Posterior vena cava (tissue), 2 donors: ENCODE results near the gene STH. TPM values are rescaled to one million over a fixed set of nuclear protein-coding genes. Genes with fewer than 3 reads are reported as not detected.
"Not testable (repeated sequence)": the region's sequence is repeated elsewhere in the genome, so short reads cannot be mapped to it uniquely, and the experiment has no call there.

Experiments
- DNase-seq: peaks from one replicate; pipeline ENCODE4 v3.0.0-alpha.2; 2020; ENCODE audit warnings: low spot score
- intact Hi-C, 2 donors: fragments of 100-400 bp; cut with DNase I; formaldehyde crosslinking; loops; one replicate each; pipeline versions ENCODE4 v1.14.1 to v1.14.2; 2022 to 2023
- long read RNA-seq, 2 donors: library from polyadenylated mRNA; unstranded; transcript quantifications; one replicate each; pipeline ENCODE4 v2.0.0, GENCODE V29; 2020 to 2021
- total RNA-seq, 2 donors: library from RNA; stranded (reverse); fragmentation: NEBNext Ultra II Directional; extraction: Animal tissue kit (Norgen Biotek cat#: 25700); gene quantifications; one replicate each; pipeline ENCODE4 v1.2.1, GENCODE V29; 2021
- donor health status: DM: yes; HTN: yes; CAD: no.
- donor health status: DM: yes; HTN: yes; CAD: no.

STH gene, protein sequence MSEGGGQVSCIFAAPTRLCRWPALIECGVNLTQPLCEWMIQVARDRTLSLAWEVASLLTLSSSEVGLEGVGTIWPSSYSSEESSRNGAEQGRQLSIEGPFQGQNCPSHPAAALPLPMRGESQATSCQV
- not detected for total RNA-seq
- long read RNA-seq, donor 1 = 0 reads
- long read RNA-seq, donor 2 = 0 reads

- intact Hi-C loops = no loop called here
Measured at GRCh38 chr17:45998987-45999899, at the start of gene STH. Gene STH (plus strand): TSS chr17:45999250. CDS start chr17:45999280, 30 bp downstream.

DNA sequence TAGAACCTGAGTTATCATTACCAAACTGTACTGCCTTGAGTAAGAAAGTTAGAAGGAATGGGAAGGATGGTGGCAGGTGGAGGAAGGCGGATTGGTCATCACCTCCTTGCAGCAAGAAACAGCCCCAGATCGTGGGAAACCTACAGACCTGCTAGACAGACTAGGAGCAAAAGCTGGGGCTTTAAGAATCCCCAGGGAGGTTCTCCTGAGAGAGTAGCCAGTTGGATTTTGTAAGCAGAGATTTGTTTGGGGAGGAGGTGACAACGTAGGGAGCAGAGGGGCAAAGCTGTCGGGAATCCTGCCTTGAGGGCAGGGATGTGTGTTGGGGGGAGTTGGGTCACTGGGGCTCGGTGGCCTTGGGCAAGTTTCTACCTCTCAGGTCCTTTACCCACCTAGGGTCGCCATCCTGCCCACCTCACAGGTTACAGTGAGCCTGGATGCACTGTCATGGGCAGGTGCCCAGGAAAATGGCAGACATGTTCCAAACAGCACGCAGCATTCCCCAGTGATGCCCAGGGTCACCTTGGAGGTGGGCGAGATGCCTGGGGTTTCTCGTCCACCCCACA lies 49.2 kb upstream of the STH start:
- no peak for DNase-seq
- intact Hi-C loops = no loop called here

More at GRCh38 chr17:45998987-45999899, at the start of gene STH:
- DNase-seq = no peak

GRCh38 chr17:45950888-45951287 lies 48.2 kb upstream of the STH start:
- intact Hi-C loops = no loop called here
- DNase-seq = no peak

- no peak for DNase-seq
- intact Hi-C loops = no loop called here
Measured at GRCh38 chr17:45951403-45951802, 47.6 kb upstream of the STH start.

- intact Hi-C loops = no loop called here
- no peak for DNase-seq
Measured at GRCh38 chr17:45951941-45952340, 47.1 kb upstream of the STH start.

- intact Hi-C loops = no loop called here
- DNase-seq = peak; percentile 48
Measured at GRCh38 chr17:45952814-45953320, 46.2 kb upstream of the STH start.

DNA sequence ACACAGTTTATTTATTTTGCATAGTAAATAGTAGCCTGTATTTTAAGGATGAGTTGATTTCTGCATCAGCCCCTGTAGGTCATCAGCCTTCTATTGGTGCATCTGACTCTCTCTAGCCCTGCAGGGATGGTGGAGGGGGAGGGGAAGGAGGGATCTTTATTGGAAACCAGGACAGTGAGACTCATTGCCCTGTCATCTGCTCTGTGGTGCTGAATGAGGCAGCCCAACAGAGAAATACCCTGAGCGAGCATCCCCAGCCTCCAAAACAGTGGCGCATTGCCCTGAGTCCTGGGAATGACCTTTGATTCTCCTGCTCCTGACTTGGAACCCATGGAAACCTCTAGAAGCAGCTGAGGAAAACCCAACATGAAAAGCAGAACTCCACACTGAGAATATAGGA lies 45.5 kb upstream of the STH start:
- intact Hi-C loops = no loop called here
- no peak for DNase-seq

DNA sequence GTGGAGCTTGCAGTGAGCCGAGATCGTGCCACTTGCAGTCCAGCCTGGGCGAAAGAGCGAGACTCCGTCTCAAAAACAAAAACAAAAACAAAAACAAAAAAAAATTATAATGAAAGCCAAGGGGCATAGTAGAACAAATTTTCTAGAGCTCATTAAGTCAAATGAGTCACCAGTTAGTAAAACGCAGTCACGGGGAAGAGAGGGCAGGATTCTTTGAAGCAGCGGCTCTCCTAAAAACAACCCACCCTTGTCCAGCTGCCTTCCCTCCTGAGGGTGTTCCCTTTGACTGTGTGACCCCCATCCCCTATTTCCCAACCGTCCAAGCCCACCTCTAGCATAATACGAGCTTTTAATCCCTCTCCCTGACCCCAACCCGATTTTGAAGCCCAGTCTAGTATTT lies 44.1 kb upstream of the STH start:
- DNase-seq = no peak
- intact Hi-C loops = no loop called here

GRCh38 chr17:45955326-45955725 lies 43.7 kb upstream of the STH start:
- DNase-seq = no peak
- intact Hi-C loops = no loop called here

- intact Hi-C loops = no loop called here
- DNase-seq = peak; percentile 62
Measured at GRCh38 chr17:45956090-45956489, 43.0 kb upstream of the STH start.

DNA sequence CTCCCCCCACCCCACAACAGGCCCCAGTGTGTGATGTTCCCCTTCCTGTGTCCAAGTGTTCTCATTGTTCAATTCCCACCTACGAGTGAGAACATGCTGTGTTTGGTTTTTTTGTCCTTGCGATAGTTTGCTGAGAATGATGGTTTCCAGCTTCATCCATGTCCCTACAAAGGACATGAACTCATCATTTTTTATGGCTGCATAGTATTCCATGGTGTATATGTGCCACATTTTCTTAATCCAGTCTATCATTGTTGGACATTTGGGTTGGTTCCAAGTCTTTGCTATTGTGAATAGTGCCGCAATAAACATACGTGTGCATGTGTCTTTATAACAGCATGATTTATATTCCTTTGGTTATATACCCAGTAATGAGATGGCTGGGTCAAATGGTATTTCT lies 42.3 kb upstream of the STH start:
- intact Hi-C loops, DNase-seq: not testable (repeated sequence)

DNA sequence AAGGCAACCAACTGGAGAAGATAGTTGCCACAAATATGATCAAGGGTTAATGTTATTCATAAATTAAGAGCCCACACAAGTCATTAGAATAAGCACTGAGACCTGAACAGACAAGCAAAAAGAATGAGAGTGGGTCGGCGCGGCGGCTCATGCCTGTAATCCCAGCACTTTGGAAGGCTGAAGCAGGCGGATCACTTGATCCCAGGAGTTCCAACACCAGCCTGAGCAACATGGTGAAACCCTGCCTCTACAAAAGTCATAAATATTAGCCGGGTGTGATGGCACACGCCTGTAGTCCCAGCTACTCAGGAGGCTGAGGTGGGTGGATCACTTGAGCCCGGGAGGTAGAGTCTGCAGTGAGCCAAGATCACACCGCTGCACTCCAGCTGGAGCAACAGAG lies 40.7 kb upstream of the STH start:
- intact Hi-C loops = no loop called here

DNA sequence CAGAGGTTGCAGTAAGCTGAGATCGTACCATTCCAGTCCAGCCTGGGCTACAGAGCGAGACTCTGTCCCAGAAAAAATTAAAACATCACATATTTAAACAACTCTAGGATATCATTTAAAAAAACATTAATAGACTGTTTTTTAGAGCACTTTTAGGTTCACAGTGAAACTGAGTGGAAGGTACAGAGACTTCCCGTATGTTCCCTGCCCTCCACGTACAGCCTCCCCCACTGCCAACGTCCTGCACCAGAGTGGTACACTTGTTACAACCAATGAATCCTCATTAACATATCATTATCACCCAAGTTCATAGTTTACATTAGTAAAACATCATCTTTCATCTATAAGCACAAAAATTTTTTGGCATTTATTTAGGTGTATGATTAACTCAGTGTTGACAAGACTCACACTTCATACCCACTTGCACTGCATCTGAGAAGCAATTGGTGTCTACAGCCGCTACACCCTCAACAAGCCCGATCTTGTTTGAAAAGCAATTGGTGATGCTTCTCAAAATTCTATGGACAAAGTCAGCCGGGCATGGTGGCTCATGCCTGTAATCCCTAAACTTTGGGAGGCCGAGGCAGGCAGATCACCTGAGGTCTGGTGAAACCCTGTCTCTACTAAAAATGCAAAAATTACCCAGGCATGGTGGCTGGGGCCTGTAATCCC lies 39.9 kb upstream of the STH start:
- intact Hi-C loops = no loop called here

More for the DNA sequence above, 40.7 kb upstream of the STH start:
- no peak for DNase-seq

DNA sequence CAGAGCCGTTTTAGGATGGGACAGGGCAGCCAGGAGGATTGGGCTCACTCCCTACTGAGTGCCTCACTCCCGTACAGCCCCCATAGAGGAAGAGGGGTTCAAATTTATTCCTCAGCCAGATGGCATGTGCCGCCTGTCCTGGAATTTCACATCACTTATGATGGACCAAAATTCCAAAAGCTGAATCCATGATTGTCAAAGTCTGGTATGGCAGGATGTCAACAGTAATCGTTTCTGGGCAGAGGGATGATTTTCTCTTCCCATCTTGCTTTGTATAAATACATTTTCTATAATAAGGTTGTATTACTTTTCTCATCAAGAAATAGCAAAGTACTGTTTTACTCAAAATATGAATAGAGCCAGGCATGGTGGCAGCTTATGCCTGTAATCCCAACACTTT lies 38.7 kb upstream of the STH start:
- no peak for DNase-seq
- intact Hi-C loops = no loop called here

More for the DNA sequence above, 39.9 kb upstream of the STH start:
- DNase-seq = peak; percentile 14

DNA sequence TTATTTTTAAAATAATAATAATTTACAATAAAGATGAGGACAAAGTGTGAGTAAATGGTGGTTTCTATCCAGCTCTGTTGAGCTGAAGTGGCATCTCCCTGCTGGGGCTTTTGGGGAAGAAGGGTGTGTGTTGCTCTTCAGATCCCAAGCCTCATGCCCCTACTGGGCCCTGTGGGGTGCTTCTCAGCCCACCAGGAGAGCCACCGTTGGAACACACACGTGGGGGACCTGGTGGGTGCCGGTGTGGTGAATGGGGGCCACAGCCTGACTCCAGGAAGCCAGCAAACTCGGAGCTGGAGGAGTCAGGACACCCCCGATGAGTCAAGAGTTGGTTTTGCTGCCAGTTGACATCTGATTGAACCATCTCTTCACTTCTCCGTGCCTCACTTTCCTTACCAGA lies 37.8 kb upstream of the STH start:
- DNase-seq = peak; percentile 40
- intact Hi-C loops = no loop called here

- DNase-seq = peak; percentile 30
- intact Hi-C loops = no loop called here
Measured at GRCh38 chr17:45962221-45962972, 36.7 kb upstream of the STH start.

DNA sequence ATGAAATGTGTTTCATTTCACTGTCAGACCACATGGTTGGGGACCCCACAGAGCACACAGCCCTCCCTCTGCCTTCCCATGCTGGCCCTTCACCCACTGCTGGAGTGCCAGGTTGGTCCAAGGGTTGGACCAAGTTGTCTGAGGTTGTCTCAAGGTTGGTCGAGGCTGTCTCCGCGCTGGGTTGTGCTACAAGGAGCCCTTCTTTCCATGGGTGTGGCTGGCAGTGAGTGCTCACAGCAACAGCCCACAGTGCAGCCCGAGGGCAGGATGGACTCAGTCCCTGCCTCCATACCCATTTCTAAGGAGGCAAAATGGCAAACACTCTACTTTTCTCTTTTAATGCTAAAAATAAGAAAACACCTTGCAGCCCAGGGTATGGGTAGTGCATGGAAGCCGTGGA lies 35.8 kb upstream of the STH start:
- DNase-seq = no peak
- intact Hi-C loops = no loop called here

DNA sequence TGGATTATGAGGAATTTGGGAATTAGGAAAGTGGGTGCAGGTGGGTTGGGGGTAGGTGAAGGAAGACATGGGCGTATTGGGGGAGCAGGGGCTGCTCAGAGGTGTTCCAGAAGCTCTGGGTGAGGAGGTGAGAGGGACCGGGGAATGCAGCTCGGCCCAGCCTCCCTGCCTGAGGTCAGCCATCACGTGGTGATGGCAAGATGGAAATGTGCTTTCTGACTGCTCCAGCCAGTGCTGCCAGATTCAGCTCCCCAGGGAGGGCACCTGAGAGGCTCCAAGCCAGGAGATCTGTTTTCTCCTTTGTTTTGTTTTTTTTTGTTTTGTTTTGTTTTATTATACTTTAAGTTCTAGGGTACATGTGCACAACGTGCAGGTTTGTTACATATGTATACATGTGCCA lies 35.2 kb upstream of the STH start:
- intact Hi-C loops = no loop called here
- peak; percentile 36 for DNase-seq

DNA sequence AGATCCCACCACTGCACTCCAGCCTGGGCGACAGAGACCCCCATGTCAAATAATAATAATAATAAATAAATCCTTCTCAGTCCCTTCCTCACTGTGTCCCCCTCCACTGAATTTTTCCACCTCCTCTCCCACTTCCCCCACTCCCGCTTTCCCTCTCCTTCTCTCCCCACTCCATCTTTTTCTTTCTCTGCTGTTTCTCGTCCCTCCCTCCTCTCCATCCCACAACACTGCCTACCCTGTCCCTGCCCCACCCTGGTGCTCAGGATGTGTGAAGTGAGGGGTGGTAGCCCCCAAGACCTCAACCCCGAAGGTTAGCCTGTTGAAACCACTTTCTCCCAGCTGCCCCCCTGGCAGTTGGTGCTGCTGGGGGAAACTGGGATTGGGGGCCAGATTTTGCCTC lies 34.4 kb upstream of the STH start:
- no peak for DNase-seq
- intact Hi-C loops = no loop called here
